CD8-positive, alpha-beta memory T cell (primary cell): ENCODE data around the gene FDXR. TPM values are rescaled to one million over a fixed set of nuclear protein-coding genes. Genes with fewer than 3 reads are reported as not detected.
A peak's percentile ranks its signal among the peaks of the same experiment; 100 is the strongest.

Experiments used
- CTCF ChIA-PET: fragments of 350-600 bp; sonication (Branson Sonifier 250); formaldehyde crosslinking; loops from one replicate; lab custom pipeline; 2021; ENCODE audit warnings: antibody characterized with exemption; lab: Charles Lee
- POLR2A ChIA-PET: fragments of 350-600 bp; sonication (Branson Sonifier 250); formaldehyde crosslinking; loops from one replicate; lab custom pipeline; 2021; ENCODE audit warnings: antibody characterized with exemption; lab: Charles Lee
- DNase-seq, 5 donors: peaks; one replicate each; pipeline versions ENCODE4 v3.0.0 to v3.0.0-alpha.2; 2020 to 2022; ENCODE audit warnings: mixed read lengths in 1 of 5
- H3K27ac ChIP-seq: one replicate; pipeline ENCODE4 v1.7.0; 2013; ENCODE audit warnings: low read depth, mild to moderate bottlenecking, low read length, moderate library complexity
- H3K27me3 ChIP-seq: 2 replicates; pipeline ENCODE4 v1.7.0; 2013; ENCODE audit warnings: low read length, mild to moderate bottlenecking; ENCODE audit not compliant: insufficient read depth, poor library complexity, severe bottlenecking
- H3K36me3 ChIP-seq: 2 replicates; pipeline ENCODE4 v1.7.0; 2013; ENCODE audit warnings: mild to moderate bottlenecking, low read length, moderate library complexity; ENCODE audit not compliant: insufficient read depth
- H3K4me1 ChIP-seq: 2 replicates; pipeline ENCODE4 v1.7.0; 2013; ENCODE audit warnings: mild to moderate bottlenecking, low read length, moderate library complexity; ENCODE audit not compliant: insufficient read depth
- H3K4me3 ChIP-seq: 2 replicates; pipeline ENCODE4 v1.7.0; 2013; ENCODE audit warnings: mild to moderate bottlenecking, low read length
- H3K9me3 ChIP-seq: 2 replicates; pipeline ENCODE4 v1.7.0; 2013; ENCODE audit warnings: mild to moderate bottlenecking, low read length
- H3K27ac Mint-ChIP-seq, 8 donors: one replicate each; pipeline ENCODE4 v1.8.0; 2020 to 2021; ENCODE audit warnings: mixed read lengths in 8 of 8, mild to moderate bottlenecking in 6 of 8, inconsistent platforms in 3 of 8, moderate library complexity in 3 of 8
- H3K27me3 Mint-ChIP-seq, 2 donors: one replicate each; pipeline ENCODE4 v1.8.0; 2020 to 2021; ENCODE audit warnings: mixed read lengths in 2 of 2, mild to moderate bottlenecking in 1 of 2, moderate library complexity in 1 of 2
- H3K36me3 Mint-ChIP-seq, 3 donors: one replicate each; pipeline ENCODE4 v1.8.0; 2020 to 2021; ENCODE audit warnings: mixed read lengths in 3 of 3, inconsistent platforms in 1 of 3, mild to moderate bottlenecking in 1 of 3
- H3K4me1 Mint-ChIP-seq, 3 donors: one replicate each; pipeline ENCODE4 v1.8.0; 2020 to 2021; ENCODE audit warnings: mixed read lengths in 3 of 3, inconsistent platforms in 1 of 3, mild to moderate bottlenecking in 1 of 3
- H3K4me3 Mint-ChIP-seq, 7 donors: one replicate each; pipeline ENCODE4 v1.8.0; 2020 to 2021; ENCODE audit warnings: mixed read lengths in 7 of 7, mild to moderate bottlenecking in 6 of 7, moderate library complexity in 4 of 7, inconsistent platforms in 2 of 7
- H3K9me3 Mint-ChIP-seq, 5 donors: one replicate each; pipeline ENCODE4 v1.8.0; 2020 to 2022; ENCODE audit warnings: mixed read lengths in 5 of 5, mild to moderate bottlenecking in 3 of 5, moderate library complexity in 2 of 5, inconsistent platforms in 1 of 5
- polyA plus RNA-seq: library from polyadenylated mRNA; unstranded; fragments of 300-500 nt; fragmentation: Illumina TruSeq; gene quantifications from one replicate; pipeline ENCODE4 v1.2.3, GENCODE V29; 2021
- total RNA-seq, 2 experiments: library from RNA; stranded (reverse); gene quantifications; one replicate each; pipeline ENCODE4 v1.2.3, GENCODE V29; 2021

FDXR gene
- total and polyA plus RNA-seq, 3 experiments from 2014 or later, result 6.4 to 33.3 (median 32.9) TPM

GRCh38 chr17:74904687-74905409 is 32.1 kb upstream of the FDXR start:
- no peaks in the 10 kb centered on the region for H3K4me1 Mint-ChIP-seq
- POLR2A ChIA-PET, result no interaction called here
- peaks cover 2 to 38% of the 10 kb centered on the region in 2 donors for H3K27me3 Mint-ChIP-seq
- H3K27ac ChIP-seq, result no peak overlapping the region
- H3K27ac Mint-ChIP-seq, result no peak overlapping the region
- no peak overlapping the region for H3K4me3 ChIP-seq
- no peak overlapping the region for H3K4me3 Mint-ChIP-seq
- CTCF ChIA-PET, result no interaction called here
- H3K9me3 ChIP-seq, result no peaks in the 10 kb centered on the region
- peaks cover 0 to 2% (median 0%) of the 10 kb centered on the region in 5 donors for H3K9me3 Mint-ChIP-seq
- no peaks in the 10 kb centered on the region for H3K27me3 ChIP-seq
- H3K4me1 ChIP-seq, result no peaks in the 10 kb centered on the region
- DNase-seq, result no peak
- no peaks in the 10 kb centered on the region for H3K36me3 ChIP-seq
- no peaks in the 10 kb centered on the region for H3K36me3 Mint-ChIP-seq

- POLR2A ChIA-PET, result no interaction called here
- Mint-ChIP-seq H3K9me3 (peaks cover 0 to 2% (median 0%) of the 10 kb centered on the region in 5 donors), H3K4me3 (peak overlapping the region in 2 of 7 donors; percentile 32 to 34), H3K27ac (no peak overlapping the region), H3K36me3 (no peaks in the 10 kb centered on the region), H3K4me1 (no peaks in the 10 kb centered on the region), H3K27me3 (peaks cover 3 to 40% of the 10 kb centered on the region in 2 donors)
- Histone ChIP-seq H3K9me3 (no peaks in the 10 kb centered on the region), H3K36me3 (no peaks in the 10 kb centered on the region), H3K27me3 (no peaks in the 10 kb centered on the region), H3K27ac (no peak overlapping the region), H3K4me1 (no peaks in the 10 kb centered on the region), H3K4me3 (no peak overlapping the region)
- no peak for DNase-seq
- CTCF ChIA-PET, result no interaction called here
Observed at GRCh38 chr17:74903671-74904070, 30.9 kb upstream of the FDXR start.

GRCh38 chr17:74903034-74903433 is 30.2 kb upstream of the FDXR start:
- no peaks in the 10 kb centered on the region for H3K4me1 Mint-ChIP-seq
- H3K27ac Mint-ChIP-seq, result peak overlapping the region in 1 of 8 donors; percentile 70
- Histone ChIP-seq H3K27me3 (no peaks in the 10 kb centered on the region), H3K36me3 (no peaks in the 10 kb centered on the region), H3K4me1 (no peaks in the 10 kb centered on the region), H3K4me3 (no peak overlapping the region), H3K27ac (no peak overlapping the region), H3K9me3 (no peaks in the 10 kb centered on the region)
- peaks cover 0 to 2% (median 0%) of the 10 kb centered on the region in 5 donors for H3K9me3 Mint-ChIP-seq
- no peaks in the 10 kb centered on the region for H3K36me3 Mint-ChIP-seq
- H3K27me3 Mint-ChIP-seq, result peaks cover 4 to 43% of the 10 kb centered on the region in 2 donors
- ChIA-PET CTCF (no interaction called here), POLR2A (no interaction called here)
- no peak overlapping the region for H3K4me3 Mint-ChIP-seq
- DNase-seq, result no peak

GRCh38 chr17:74901353-74902135 is 28.8 kb upstream of the FDXR start:
- POLR2A ChIA-PET, result no interaction called here
- Histone ChIP-seq H3K36me3 (no peaks in the 10 kb centered on the region), H3K27me3 (no peaks in the 10 kb centered on the region), H3K4me3 (no peak overlapping the region), H3K27ac (no peak overlapping the region), H3K4me1 (no peaks in the 10 kb centered on the region), H3K9me3 (no peaks in the 10 kb centered on the region)
- Mint-ChIP-seq H3K9me3 (peaks cover 0 to 2% (median 0%) of the 10 kb centered on the region in 5 donors), H3K27ac (no peak overlapping the region), H3K4me3 (no peak overlapping the region), H3K4me1 (no peaks in the 10 kb centered on the region), H3K27me3 (peaks cover 6 to 47% of the 10 kb centered on the region in 2 donors), H3K36me3 (no peaks in the 10 kb centered on the region)
- no peak for DNase-seq
- CTCF ChIA-PET, result no interaction called here

- peaks cover 16 to 55% of the 10 kb centered on the region in 2 donors for H3K27me3 Mint-ChIP-seq
- POLR2A ChIA-PET, result interaction anchor here (0.6 kb wide), 1 partner anchor 625 kb away, joined by 4 read pairs; the partner anchor contains the start of gene LLGL2
- no peaks in the 10 kb centered on the region for H3K36me3 Mint-ChIP-seq
Observed at GRCh38 chr17:74900208-74900607, 27.4 kb upstream of the FDXR start.

GRCh38 chr17:74898376-74898946 is 25.7 kb upstream of the FDXR start:
- Histone ChIP-seq H3K27me3 (peaks cover 9% of the 10 kb centered on the region), H3K36me3 (no peaks in the 10 kb centered on the region), H3K27ac (no peak overlapping the region), H3K4me1 (no peaks in the 10 kb centered on the region), H3K4me3 (no peak overlapping the region), H3K9me3 (no peaks in the 10 kb centered on the region)
- H3K27me3 Mint-ChIP-seq, result peaks cover 27 to 59% of the 10 kb centered on the region in 2 donors
- POLR2A ChIA-PET, result no interaction called here
- CTCF ChIA-PET, result interaction anchor here (0.9 kb wide), 1 partner anchor 11 kb away, joined by 4 read pairs; no protein-coding TSS in a partner anchor
- DNase-seq, result no peak
- H3K27ac Mint-ChIP-seq, result no peak overlapping the region
- peaks cover 3 to 4% (median 4%) of the 10 kb centered on the region in 3 donors for H3K4me1 Mint-ChIP-seq
- no peaks in the 10 kb centered on the region for H3K36me3 Mint-ChIP-seq
- peaks cover 0 to 3% (median 0%) of the 10 kb centered on the region in 5 donors for H3K9me3 Mint-ChIP-seq
- no peak overlapping the region for H3K4me3 Mint-ChIP-seq

More at GRCh38 chr17:74900208-74900607, 27.4 kb upstream of the FDXR start:
- H3K9me3 ChIP-seq, result no peaks in the 10 kb centered on the region
- H3K27ac ChIP-seq, result no peak overlapping the region
- no peak overlapping the region for H3K4me3 Mint-ChIP-seq
- no peak overlapping the region for H3K4me3 ChIP-seq
- no peaks in the 10 kb centered on the region for H3K4me1 Mint-ChIP-seq
- H3K27ac Mint-ChIP-seq, result no peak overlapping the region
- H3K9me3 Mint-ChIP-seq, result peaks cover 0 to 2% (median 0%) of the 10 kb centered on the region in 5 donors
- no peaks in the 10 kb centered on the region for H3K27me3 ChIP-seq
- CTCF ChIA-PET, result no interaction called here
- DNase-seq, result no peak
- H3K4me1 ChIP-seq, result no peaks in the 10 kb centered on the region
- no peaks in the 10 kb centered on the region for H3K36me3 ChIP-seq

GRCh38 chr17:74893936-74894671 is 21.3 kb upstream of the FDXR start:
- Mint-ChIP-seq H3K27ac (peak overlapping the region in 2 of 8 donors; percentile 50 to 54), H3K4me3 (peak overlapping the region in 5 of 7 donors; percentile 41 to 74 (median 71))

More at GRCh38 chr17:74893936-74894671, 21.3 kb upstream of the FDXR start:
- peaks cover 0 to 4% (median 0%) of the 10 kb centered on the region in 5 donors for H3K9me3 Mint-ChIP-seq
- ChIA-PET CTCF (no interaction called here), POLR2A (no interaction called here)
- no peaks in the 10 kb centered on the region for H3K4me1 ChIP-seq
- H3K27me3 ChIP-seq, result peaks cover 22% of the 10 kb centered on the region
- H3K9me3 ChIP-seq, result no peaks in the 10 kb centered on the region
- no peaks in the 10 kb centered on the region for H3K36me3 ChIP-seq
- no peak for DNase-seq
- H3K4me3 ChIP-seq, result no peak overlapping the region
- peaks cover 3 to 6% (median 4%) of the 10 kb centered on the region in 3 donors for H3K4me1 Mint-ChIP-seq
- H3K27ac ChIP-seq, result no peak overlapping the region
- H3K27me3 Mint-ChIP-seq, result peaks cover 41 to 49% of the 10 kb centered on the region in 2 donors
- no peaks in the 10 kb centered on the region for H3K36me3 Mint-ChIP-seq
